ENCODE data around the gene WDFY1.
A peak's percentile ranks its signal among the peaks of the same experiment; 100 is the strongest.

DNA sequence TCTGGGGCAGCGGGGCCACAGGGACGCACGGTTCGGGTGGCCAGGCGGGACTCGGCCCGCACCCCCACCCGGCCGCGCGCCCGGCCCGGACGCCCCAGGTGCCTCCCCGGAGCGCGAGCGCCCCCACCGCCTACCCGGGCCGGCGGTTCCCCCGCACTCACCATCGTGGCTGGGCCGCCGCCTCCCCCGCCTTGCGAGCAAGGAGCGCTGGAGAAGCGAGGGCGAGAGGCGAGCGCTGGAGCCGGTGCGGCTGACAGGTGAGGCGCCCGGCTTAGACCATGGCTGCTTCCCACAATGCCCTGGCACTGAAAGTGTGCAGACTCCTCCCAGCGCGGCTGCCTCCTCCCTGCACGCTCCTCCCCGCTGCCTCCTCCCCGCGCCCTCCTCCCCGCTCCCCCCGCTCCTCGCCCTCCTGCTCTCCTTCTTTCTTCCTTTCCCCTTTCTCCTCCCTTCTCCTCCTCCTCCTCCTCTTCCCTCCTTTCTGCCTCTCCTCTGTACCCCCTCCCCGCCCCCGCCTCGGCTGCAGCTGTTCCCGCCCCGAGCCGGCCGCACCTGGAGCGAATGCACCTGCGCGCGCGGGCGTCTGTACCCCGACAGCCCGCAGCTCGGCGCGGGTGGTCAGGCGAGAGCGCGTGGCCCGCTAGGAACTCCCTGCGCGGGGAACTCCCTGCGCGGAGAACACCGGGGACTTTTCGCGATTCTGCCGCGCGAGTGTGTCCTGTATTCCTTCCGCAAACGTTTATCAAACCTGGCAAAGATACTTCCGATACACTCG, 107.7 kb downstream of the WDFY1 start, which contains the start of gene AP1S3:
- TF ChIP-seq, protein P1, sequence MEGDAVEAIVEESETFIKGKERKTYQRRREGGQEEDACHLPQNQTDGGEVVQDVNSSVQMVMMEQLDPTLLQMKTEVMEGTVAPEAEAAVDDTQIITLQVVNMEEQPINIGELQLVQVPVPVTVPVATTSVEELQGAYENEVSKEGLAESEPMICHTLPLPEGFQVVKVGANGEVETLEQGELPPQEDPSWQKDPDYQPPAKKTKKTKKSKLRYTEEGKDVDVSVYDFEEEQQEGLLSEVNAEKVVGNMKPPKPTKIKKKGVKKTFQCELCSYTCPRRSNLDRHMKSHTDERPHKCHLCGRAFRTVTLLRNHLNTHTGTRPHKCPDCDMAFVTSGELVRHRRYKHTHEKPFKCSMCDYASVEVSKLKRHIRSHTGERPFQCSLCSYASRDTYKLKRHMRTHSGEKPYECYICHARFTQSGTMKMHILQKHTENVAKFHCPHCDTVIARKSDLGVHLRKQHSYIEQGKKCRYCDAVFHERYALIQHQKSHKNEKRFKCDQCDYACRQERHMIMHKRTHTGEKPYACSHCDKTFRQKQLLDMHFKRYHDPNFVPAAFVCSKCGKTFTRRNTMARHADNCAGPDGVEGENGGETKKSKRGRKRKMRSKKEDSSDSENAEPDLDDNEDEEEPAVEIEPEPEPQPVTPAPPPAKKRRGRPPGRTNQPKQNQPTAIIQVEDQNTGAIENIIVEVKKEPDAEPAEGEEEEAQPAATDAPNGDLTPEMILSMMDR (IDR thresholded peaks at IDR 0.05): peak in 2 of 6 experiments; percentile 14
- peak in 1 of 4 donors; percentile 46 for TF ChIP-seq POLR2A (IDR thresholded peaks at IDR 0.05)
- no peak for TF ChIP-seq POLR2AphosphoS5 (IDR thresholded peaks at IDR 0.05)
